Parathyroid adenoma (tissue), 2 donors: Measurements from ENCODE around the gene ASTL.

ENCODE experiments used
- H2AFZ ChIP-seq: fragments of 300-600 bp; sonication (generic); one replicate; pipeline ENCODE4 v1.7.0; 2017; ENCODE audit warnings: antibody characterized with exemption, mild to moderate bottlenecking
- H3K27ac ChIP-seq: fragments of 300-600 bp; sonication (generic); one replicate; pipeline ENCODE4 v1.7.0; 2017
- H3K27me3 ChIP-seq: fragments of 300-600 bp; sonication (generic); one replicate; pipeline ENCODE4 v1.7.0; 2017; ENCODE audit warnings: low read length; ENCODE audit not compliant: control insufficient read depth, insufficient read depth
- H3K36me3 ChIP-seq: fragments of 300-600 bp; sonication (generic); one replicate; pipeline ENCODE4 v1.7.0; 2017; ENCODE audit warnings: low read length; ENCODE audit not compliant: control insufficient read depth, insufficient read depth
- H3K4me1 ChIP-seq: fragments of 300-600 bp; sonication (generic); one replicate; pipeline ENCODE4 v1.7.0; 2017; ENCODE audit warnings: control low read depth
- H3K4me2 ChIP-seq: fragments of 300-600 bp; sonication (generic); one replicate; pipeline ENCODE4 v1.7.0; 2017; ENCODE audit warnings: low read length
- H3K4me3 ChIP-seq: fragments of 300-600 bp; sonication (generic); one replicate; pipeline ENCODE4 v1.7.0; 2017; ENCODE audit warnings: low read depth, low read length
- H3K79me2 ChIP-seq: fragments of 300-600 bp; sonication (generic); one replicate; pipeline ENCODE4 v1.7.0; 2017; ENCODE audit warnings: control low read depth
- H3K9ac ChIP-seq: fragments of 300-600 bp; sonication (generic); one replicate; pipeline ENCODE4 v1.7.0; 2017; ENCODE audit warnings: mild to moderate bottlenecking
- H3K9me3 ChIP-seq: fragments of 300-600 bp; sonication (generic); one replicate; pipeline ENCODE4 v1.7.0; 2017; ENCODE audit warnings: low read length; ENCODE audit not compliant: control insufficient read depth
- TF ChIP-seq, protein P1 (sequence below): fragments of 300-600 bp; sonication (generic); IDR thresholded peaks from one replicate; pipeline ENCODE4 v1.7.0; 2017; ENCODE audit warnings: antibody characterized with exemption, mild to moderate bottlenecking
- donor health status: primary hyperparathyroidism.

ASTL gene

DNA sequence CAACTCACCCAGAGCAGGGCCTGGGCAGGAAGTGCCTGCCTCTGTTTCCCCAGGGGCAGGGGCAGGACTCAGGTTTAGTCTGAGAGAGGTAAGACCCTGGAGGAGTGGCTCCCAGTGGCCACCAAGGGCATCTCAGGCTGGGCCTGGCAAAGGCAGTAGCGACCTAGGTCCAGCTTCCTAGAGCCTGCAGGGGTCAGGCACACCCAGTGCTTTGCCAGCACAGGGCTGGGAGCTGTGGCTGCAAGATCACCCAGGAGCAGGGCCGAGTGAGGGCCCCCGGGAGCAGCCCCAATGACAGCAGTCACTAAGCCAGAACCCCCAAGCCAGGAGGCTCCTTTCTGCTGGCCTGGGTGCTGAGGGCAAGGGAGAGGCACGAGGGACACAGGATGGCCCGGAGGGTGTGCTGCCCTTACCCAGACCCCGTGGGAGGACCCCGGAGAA is 15.7 kb upstream of the ASTL start:
- Histone ChIP-seq H3K4me3 (no peak overlapping the region), H3K79me2 (no peaks in the 10 kb centered on the region), H3K36me3 (no peaks in the 10 kb centered on the region), H3K4me2 (no peak overlapping the region), H3K9ac (no peak overlapping the region), H3K4me1 (no peaks in the 10 kb centered on the region), H3K9me3 (no peaks in the 10 kb centered on the region), H3K27ac (no peak overlapping the region), H2AFZ (no peak overlapping the region), H3K27me3 (no peaks in the 10 kb centered on the region)
- TF ChIP-seq, protein P1, sequence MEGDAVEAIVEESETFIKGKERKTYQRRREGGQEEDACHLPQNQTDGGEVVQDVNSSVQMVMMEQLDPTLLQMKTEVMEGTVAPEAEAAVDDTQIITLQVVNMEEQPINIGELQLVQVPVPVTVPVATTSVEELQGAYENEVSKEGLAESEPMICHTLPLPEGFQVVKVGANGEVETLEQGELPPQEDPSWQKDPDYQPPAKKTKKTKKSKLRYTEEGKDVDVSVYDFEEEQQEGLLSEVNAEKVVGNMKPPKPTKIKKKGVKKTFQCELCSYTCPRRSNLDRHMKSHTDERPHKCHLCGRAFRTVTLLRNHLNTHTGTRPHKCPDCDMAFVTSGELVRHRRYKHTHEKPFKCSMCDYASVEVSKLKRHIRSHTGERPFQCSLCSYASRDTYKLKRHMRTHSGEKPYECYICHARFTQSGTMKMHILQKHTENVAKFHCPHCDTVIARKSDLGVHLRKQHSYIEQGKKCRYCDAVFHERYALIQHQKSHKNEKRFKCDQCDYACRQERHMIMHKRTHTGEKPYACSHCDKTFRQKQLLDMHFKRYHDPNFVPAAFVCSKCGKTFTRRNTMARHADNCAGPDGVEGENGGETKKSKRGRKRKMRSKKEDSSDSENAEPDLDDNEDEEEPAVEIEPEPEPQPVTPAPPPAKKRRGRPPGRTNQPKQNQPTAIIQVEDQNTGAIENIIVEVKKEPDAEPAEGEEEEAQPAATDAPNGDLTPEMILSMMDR: no peak

DNA sequence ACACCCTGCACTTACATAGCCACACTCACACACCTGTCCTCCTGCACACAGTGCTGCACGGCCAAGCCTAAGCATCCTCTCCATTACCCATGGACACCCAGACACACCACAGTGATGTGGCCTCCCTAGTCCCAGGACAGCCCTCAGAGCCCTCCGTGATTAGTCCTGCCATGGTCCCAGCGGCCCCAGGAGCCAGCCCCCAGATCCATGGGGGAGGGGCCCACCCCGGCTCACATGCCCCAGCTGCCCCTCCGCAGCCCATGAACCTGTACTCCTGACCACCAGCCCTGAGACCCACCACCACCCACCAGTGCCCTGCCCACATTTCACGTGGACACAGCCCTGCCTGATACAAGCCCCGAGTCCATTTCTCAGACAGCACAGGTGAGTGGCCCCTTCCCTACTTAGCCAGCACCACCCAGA is 15.0 kb upstream of the ASTL start:
- H3K36me3 ChIP-seq: no peaks in the 10 kb centered on the region
- no peaks in the 10 kb centered on the region for H3K79me2 ChIP-seq
- H3K4me1 ChIP-seq: no peaks in the 10 kb centered on the region
- H3K9me3 ChIP-seq: no peaks in the 10 kb centered on the region
- no peak overlapping the region for H3K4me3 ChIP-seq
- no peak overlapping the region for H3K9ac ChIP-seq
- H2AFZ ChIP-seq: no peak overlapping the region
- H3K27ac ChIP-seq: no peak overlapping the region
- TF ChIP-seq, protein P1: no peak
- no peaks in the 10 kb centered on the region for H3K27me3 ChIP-seq
- no peak overlapping the region for H3K4me2 ChIP-seq

DNA sequence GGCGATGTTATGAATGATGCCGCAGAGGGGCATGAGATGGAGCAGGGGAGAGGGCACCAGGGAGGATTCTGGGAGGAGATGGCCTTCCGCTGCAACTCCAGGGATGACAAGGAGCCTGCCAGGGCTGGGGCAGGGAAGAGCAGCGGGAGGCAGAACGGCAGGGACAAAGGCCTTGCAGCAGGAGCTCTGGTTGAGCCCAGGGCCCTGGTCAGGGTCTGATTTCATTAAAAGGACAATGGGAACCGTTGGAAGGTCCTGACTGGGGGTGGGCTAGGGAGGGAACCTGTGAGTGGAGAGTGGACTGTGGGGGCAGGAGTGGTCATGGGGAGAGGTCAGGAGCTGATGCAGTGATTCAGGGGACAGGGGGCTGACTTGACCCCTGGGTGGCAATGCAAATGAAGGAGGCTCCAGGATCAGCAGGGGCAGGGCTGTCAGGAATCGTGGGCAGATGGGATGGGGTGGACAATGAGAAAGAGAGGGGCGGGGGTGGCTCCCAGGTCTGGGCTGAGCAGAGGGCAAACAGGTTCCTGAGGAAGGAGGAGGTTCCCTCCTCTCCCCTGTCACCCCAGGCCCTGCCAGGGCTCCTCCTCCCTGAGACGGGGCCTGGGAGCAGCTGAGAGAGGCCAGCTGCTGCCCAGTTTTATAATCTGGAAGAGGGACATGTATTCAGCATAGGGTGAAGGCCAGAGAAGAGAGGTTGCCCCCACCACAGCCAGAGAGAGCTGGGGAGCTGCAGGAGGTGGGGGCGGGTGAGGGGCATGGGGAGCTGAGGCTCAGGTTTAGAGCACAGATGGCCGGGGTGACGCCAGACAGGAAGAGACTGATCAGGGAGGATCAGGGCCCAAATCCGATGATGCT is 14.2 kb upstream of the ASTL start:
- no peak overlapping the region for H2AFZ ChIP-seq
- no peaks in the 10 kb centered on the region for H3K27me3 ChIP-seq
- H3K4me1 ChIP-seq: peaks cover under 1% of the 10 kb centered on the region
- TF ChIP-seq, protein P1: no peak
- no peaks in the 10 kb centered on the region for H3K9me3 ChIP-seq
- H3K9ac ChIP-seq: no peak overlapping the region
- no peak overlapping the region for H3K4me3 ChIP-seq
- H3K79me2 ChIP-seq: no peaks in the 10 kb centered on the region
- H3K27ac ChIP-seq: no peak overlapping the region
- H3K36me3 ChIP-seq: no peaks in the 10 kb centered on the region
- no peak overlapping the region for H3K4me2 ChIP-seq

DNA sequence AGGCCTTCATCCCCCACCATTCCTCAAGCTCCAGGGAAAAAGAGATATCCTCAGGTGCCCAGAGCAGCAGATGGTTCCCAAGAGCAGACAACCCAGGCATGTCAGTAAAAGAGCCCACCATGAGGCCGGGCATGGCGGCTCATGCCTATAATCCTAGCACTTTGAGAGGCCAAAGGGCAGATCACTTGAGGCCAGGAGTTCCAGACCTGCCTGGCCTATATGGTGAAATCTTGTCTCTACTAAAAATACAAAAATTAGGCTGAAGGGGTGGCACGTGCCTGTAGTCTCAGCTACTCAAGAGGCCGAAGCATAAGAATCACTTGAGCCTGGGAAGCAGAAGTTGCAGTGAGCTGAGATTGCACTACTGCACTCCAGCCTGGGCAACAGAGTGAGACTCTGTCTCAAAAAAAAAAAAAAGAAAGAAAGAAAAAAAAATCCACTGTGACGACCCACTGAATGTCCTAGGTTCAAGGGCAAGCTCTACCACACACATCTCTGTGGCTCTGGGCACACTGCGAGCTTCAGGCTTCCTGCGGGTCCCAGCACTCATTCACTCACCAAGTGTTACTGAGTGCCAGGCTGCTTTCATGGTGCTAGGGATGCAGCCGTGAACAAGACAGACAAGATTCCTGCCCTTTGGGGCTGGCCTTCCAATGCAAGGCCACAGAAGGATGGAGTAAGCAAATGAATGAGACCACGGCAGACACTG is 13.4 kb upstream of the ASTL start:
- Histone ChIP-seq H3K9me3 (no peaks in the 10 kb centered on the region), H3K4me3 (no peak overlapping the region), H3K27me3 (no peaks in the 10 kb centered on the region), H2AFZ (no peak overlapping the region), H3K4me1 (peaks cover 9% of the 10 kb centered on the region), H3K79me2 (no peaks in the 10 kb centered on the region), H3K4me2 (no peak overlapping the region), H3K36me3 (no peaks in the 10 kb centered on the region), H3K9ac (no peak overlapping the region), H3K27ac (no peak overlapping the region)
- TF ChIP-seq, protein P1: no peak
